Measurements from ENCODE around the gene SCN8A.

Gene SCN8A

GRCh38 chr12:51647647-51648046 is 56.6 kb downstream of the SCN8A start:
- no peak overlapping the region for H3K4me3 ChIP-seq (ENCODE audit: low read depth, low read length)
- no peak for DNase-seq (ENCODE audit: low read depth)
- no peak for TF ChIP-seq CTCF (conservative IDR thresholded peaks at IDR 0.05; ENCODE audit: low read depth, low read length)

- TF ChIP-seq CTCF (conservative IDR thresholded peaks at IDR 0.05; ENCODE audit: low read depth, low read length) = no peak
- no peak for DNase-seq (ENCODE audit: low read depth)
- no peak overlapping the region for H3K4me3 ChIP-seq (ENCODE audit: low read depth, low read length)
These were observed 62.4 kb downstream of the SCN8A start for GRCh38 chr12:51653431-51653830.

- no peak for TF ChIP-seq CTCF (conservative IDR thresholded peaks at IDR 0.05; ENCODE audit: low read depth, low read length)
- no peak overlapping the region for H3K4me3 ChIP-seq (ENCODE audit: low read depth, low read length)
- peak; percentile 1 for DNase-seq (ENCODE audit: low read depth)
These were observed 70.2 kb downstream of the SCN8A start for GRCh38 chr12:51661199-51661598.

- TF ChIP-seq CTCF (conservative IDR thresholded peaks at IDR 0.05; ENCODE audit: low read depth, low read length) = no peak
- no peak overlapping the region for H3K4me3 ChIP-seq (ENCODE audit: low read depth, low read length)
- DNase-seq (ENCODE audit: low read depth) = no peak
These were observed 70.8 kb downstream of the SCN8A start for GRCh38 chr12:51661836-51662235.

GRCh38 chr12:51662728-51663154 is 71.7 kb downstream of the SCN8A start:
- no peak for TF ChIP-seq CTCF (conservative IDR thresholded peaks at IDR 0.05; ENCODE audit: low read depth, low read length)
- no peak for DNase-seq (ENCODE audit: low read depth)
- no peak overlapping the region for H3K4me3 ChIP-seq (ENCODE audit: low read depth, low read length)

GRCh38 chr12:51663390-51663789 is 72.4 kb downstream of the SCN8A start:
- no peak for DNase-seq (ENCODE audit: low read depth)
- TF ChIP-seq CTCF (conservative IDR thresholded peaks at IDR 0.05; ENCODE audit: low read depth, low read length) = no peak
- H3K4me3 ChIP-seq (ENCODE audit: low read depth, low read length) = no peak overlapping the region

GRCh38 chr12:51666696-51667095 is 75.7 kb downstream of the SCN8A start:
- no peak for DNase-seq (ENCODE audit: low read depth)
- H3K4me3 ChIP-seq (ENCODE audit: low read depth, low read length) = no peak overlapping the region
- TF ChIP-seq CTCF (conservative IDR thresholded peaks at IDR 0.05; ENCODE audit: low read depth, low read length) = no peak

Measured in choroid plexus epithelial cell (primary cell).